HG03095 (cell line): Measurements from ENCODE around the gene HIPK4.
"Not testable (repeated sequence)": the region's sequence is repeated elsewhere in the genome, so short reads cannot be mapped to it uniquely, and the experiment has no call there.

ENCODE experiments used
- ATAC-seq: cut with Tn5 transposase; IDR thresholded peaks from one replicate; pipeline ENCODE4 v1.9.1; 2021; ENCODE audit warnings: moderate library complexity; ENCODE audit not compliant: unreplicated experiment

The HIPK4 gene

DNA sequence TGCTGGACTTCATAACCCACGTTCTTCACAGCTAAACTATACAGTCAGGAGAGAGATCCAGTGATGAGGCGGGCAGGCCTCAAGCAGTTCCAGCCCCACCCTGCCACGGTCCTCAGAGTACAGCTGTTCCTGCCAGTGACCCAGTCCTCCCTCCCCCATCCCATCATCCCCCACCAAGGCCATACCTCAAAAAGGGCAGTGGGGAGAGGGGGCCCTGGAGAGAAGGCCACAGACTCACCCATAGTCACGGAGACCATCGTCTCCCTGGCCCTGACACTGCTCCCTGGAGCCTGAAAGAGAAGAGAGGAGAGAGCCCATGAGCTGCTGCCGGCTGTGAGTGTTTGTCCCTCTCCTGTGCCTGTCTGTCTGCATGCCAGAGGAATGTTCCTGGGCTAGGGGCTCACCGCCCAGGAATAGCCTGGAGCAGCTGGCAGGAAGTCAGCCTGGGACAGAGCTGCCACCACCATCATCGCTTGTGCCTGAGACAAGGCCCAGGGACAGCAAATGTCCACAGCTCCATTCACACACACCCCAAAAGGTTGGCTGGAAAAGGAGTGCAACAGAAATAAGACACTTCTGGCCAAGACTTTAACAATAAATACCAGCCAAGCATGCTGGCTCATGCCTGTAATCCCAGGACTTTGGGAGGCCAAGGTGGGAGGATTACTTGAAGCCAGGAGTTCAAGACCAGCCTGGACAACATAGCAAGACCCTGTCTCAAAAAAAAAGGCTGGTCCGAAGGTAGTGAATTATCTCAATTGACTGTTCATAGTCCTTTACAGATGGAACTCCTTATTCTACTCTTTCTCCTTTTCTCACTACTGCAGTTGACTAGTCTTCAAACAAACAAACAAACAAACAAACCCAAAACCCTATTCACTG lies 48.1 kb downstream of the HIPK4 start:
- no peak for ATAC-seq

DNA sequence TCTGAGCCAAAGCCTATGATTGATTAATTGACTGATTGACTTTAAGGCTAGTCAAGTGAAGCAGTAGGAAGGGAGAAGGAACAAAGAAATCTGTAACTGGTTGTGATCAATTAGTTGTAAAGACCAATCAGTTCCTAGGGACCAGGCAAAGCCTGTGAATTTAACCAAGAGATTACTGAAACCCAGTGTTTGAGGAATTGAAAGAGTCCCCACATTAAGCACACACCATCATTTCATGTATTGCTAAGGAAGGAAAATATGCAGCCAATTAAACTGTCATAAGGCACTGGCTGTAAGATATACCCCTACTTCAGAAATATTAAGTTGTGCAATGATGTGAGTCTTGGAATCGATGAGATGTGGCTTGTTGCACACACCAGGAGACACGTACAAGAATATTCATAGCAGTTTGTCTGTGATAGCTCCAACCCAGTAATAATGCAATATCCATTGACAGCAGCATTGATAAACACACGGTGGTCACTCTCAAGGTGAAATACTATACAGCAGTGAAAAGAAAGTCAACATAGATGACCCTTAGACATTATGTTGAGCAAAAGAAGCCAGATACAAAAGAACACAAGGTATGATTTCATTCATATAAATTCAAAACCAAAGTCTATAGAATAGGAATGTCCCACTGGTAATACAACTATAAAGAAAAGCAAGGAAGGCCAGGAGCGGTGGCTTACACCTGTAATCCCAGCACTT lies 50.8 kb downstream of the HIPK4 start:
- no peak for ATAC-seq

GRCh38 chr19:40337594-40337993 lies 52.4 kb downstream of the HIPK4 start:
- ATAC-seq, result no peak

- no peak for ATAC-seq
Observed at GRCh38 chr19:40337107-40337506, 52.9 kb downstream of the HIPK4 start.

DNA sequence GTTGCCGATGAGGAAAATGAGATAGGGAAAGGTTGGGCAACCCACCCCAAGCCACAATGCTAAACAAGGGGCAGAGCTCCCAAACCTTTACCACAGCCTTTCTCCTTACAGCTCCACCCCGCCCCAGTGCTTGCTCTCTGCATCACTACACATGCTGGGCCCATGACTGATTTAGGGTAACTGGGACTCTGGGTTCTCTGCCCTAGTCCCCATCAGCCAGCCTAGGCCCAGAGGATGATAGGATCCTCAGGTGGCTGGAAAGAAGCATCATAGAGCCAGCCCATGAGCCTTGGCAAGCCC lies 53.4 kb downstream of the HIPK4 start:
- ATAC-seq, result no peak

GRCh38 chr19:40335855-40336600 lies 54.0 kb downstream of the HIPK4 start:
- no peak for ATAC-seq

- no peak for ATAC-seq
Observed at GRCh38 chr19:40335101-40335500, 54.9 kb downstream of the HIPK4 start.

- ATAC-seq, result not testable (repeated sequence)
Observed at GRCh38 chr19:40333083-40333482, 56.9 kb downstream of the HIPK4 start.

GRCh38 chr19:40332669-40333068 lies 57.3 kb downstream of the HIPK4 start:
- no peak for ATAC-seq

GRCh38 chr19:40331052-40331451 lies 58.9 kb downstream of the HIPK4 start:
- no peak for ATAC-seq
